ENCODE data around the gene RBBP6.

The RBBP6 gene

DNA sequence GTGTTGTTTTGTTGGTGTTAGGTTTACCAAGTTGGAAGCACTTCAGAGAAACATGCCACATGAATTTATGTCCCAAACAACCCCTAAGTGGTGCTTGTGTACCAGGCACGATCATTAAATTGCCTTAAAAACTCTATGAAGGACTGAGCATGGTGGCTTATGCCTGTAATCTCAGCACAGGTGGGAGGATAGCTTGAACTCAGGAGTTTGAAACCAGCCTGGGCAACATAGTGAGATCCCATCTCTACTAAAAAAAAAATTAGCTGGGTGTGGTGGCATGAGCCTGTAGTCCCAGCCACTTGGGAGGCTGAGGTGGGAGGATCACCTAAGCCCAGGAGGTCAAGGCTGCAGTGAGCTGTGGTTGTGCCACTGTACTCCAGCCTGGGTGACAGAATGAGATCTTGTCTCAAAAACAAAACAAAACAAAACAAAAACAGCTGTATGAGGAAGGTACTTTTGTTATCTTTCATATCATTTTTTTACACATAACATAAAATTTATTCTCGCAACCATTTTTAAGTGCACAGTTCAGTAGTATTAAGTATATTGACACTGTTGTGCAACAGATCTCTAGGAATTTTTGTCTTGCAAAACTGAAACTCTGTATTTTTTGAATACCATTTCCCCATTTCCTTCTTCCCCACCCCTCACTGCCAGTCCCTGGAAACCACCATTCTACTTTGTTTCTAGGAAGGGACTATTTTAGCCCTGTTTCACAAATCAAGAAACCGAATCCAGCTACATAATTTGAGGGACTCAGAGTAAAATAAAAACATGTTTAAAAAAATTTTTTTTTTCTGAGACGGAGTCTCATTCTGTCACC is 14.3 kb upstream of the RBBP6 start:
- DNase-seq, result no peak

- DNase-seq, result no peak
Observed at GRCh38 chr16:24525970-24526559, 13.3 kb upstream of the RBBP6 start.

DNA sequence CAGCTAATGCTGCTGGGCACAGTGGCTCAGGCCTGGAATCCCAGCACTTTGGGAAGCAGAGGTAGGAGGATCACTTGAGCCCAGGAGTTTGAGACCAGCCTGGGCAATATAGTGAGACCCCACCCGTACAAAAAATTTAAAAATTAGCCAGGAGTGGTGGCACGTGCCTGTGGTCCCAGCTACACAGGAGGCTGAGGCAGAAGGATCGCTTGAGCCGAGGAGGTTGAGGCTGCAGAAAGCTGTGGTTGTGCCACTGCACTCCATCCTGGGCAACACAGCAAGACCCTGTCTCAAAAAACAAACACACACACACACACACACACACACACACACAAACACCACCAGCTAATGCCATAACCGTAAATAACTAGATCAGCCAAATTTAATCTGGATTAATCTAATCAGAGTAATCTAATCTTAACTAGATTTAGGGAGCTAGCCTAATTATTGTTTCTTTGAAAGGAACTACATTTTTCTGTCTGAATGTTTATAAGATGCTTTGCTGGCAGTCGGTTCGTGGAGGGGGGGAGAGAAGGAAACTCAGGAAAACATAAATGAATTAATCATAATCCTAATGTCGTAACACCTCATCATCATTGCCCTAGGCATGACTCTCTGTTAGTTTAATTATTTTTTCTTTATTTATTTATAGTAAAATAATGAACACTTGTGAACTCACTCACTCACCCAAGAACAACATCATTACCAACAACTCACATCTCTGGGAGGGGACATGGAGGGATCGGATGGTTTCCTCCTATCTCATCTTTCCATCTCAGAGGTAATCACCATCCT is 12.5 kb upstream of the RBBP6 start:
- DNase-seq, result no peak

GRCh38 chr16:24531166-24531565 is 8.2 kb upstream of the RBBP6 start:
- DNase-seq, result no peak

DNA sequence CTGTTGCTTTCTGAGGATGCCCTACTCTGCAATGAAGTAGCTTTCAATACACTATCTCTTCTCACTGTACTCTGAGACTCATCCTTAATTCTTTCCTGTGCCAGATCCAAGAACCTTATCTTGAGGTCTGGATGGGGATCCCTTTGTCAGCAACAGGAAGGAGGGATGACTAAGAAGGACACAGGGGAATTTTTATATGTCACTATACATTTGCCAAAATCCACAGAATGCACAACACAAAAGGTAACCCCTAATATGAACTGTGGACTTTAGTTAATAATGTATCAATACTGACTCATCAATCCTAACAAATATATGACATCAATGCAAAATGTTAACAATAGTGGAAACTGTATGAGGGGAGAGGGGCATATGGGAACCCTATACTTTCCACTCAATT is 4.7 kb upstream of the RBBP6 start:
- no peak for DNase-seq

DNA sequence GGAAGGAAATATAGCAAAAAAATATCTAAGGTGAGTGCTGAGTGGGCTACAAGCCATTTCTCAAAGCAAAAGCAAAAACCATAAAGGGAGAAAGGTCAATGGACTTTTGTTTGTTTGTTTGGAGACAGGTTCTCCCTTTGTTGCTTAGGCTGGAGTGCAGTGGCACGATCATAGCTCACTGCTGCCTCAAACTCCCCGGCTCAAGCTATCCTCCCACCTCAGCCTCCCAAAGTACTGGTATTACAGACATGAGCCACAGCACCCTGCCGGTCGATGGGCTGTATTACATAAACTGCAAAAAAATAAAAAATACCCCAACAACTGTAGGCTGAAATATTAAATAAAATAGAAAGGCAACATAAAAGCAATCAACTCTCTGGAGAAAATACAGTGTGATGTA is 3.5 kb upstream of the RBBP6 start:
- DNase-seq, result no peak

GRCh38 chr16:24536671-24537070 is 2.7 kb upstream of the RBBP6 start:
- DNase-seq, result no peak

GRCh38 chr16:24537474-24538337 is 1.7 kb upstream of the RBBP6 start:
- DNase-seq, result no peak

GRCh38 chr16:24538756-24539294 is 541 bp upstream of the RBBP6 start:
- no peak for DNase-seq

DNA sequence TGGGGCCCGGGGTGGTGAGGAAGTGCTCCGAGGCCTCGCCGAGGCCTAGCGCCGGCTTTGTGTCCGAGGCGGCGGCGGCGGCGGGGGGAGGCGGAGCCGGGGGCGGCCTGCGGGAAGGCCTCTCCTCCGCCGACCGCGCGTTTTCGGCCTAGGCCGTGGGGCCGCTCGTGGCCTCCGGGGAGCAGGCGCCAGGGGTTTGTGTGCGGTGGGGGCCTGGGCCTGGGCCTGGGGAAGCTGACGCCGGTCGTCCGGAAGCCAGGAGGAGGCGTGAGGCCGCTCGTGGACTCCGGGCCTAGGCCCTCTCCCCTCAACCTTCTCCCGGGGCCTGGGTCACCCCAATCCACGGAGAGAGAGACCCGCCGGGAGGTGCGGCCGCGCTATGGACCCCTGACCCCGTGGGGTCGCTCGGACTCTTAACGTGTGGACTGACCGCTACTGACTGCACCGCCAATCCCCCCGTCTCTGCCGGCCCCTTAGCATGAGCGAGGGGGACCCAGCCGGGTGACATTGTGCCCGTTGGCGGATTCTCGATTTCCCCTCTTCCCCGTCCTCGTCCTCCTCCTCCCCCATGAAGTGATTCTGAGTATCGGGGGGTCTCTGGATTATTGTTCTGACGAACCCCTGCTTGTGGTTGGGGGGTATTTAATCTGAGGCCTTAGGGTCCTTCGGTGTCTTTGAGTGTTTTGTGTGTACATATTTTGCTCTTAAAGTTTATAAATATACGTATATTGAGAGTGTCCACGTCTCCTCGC is 660 bp downstream of the RBBP6 start:
- DNase-seq, result peak; percentile 27

GRCh38 chr16:24540602-24541210 is 1.3 kb downstream of the RBBP6 start:
- no peak for DNase-seq

- no peak for DNase-seq
Observed at GRCh38 chr16:24541233-24541933, 2.0 kb downstream of the RBBP6 start.

DNA sequence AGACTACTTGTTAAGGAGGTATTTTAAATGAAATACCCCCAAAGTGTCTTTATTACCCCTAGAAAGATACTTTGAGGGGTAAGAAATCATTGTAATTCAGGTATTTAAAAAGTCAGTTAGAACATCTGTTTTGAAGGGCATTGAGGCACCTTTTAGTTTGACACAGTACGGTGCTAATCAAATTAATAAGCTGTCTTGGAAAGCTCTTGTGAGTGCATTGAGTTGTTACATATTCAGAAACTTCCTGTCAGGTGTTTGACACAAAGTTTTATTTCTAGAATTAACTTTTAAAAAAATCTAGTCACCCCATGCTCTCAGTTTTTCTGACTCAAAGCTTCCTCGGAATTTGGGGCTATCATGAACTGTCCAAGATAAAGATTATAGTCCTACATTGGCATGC is 4.6 kb downstream of the RBBP6 start:
- no peak for DNase-seq

DNA sequence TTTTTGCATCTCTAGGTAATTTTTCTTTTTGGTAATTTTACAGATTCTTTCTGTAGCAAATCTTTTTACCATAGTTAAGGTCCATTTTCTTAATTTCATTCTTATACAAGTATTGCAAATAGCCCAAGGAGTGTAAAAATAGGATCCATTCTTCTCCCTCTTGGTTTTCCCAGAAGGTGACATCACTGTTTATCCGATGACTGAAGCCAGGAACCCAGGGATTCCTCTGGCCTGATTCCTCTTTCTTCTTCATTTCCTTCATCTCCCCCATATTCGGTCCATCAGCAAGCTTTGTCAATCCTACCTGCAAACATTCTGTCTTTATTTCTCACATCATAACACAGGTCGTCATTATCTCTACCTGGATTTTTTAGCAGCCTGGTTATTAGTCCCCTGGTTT is 5.3 kb downstream of the RBBP6 start:
- no peak for DNase-seq

DNA sequence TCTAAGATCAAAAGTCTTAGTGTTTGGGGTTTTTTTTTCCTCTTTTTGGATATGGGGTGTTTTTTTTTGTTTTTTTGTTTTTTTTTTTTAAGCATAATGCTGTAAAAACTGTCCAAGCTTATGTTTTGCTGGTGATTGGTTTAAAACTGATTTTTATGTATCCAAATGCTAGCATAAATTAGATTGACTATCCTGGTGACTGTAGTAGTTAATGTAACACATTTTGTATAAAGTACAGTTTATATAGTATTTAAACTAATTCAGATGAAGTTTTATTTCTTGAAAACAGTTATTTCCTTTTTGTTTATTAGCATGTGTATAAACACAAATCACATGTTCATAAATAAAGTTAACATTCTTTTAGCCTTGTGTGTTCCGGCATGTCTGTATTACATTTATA is 10.9 kb downstream of the RBBP6 start:
- DNase-seq, result no peak

- no peak for DNase-seq
Observed at GRCh38 chr16:24552705-24553246, 13.4 kb downstream of the RBBP6 start.

- no peak for DNase-seq
Observed at GRCh38 chr16:24553983-24554382, 14.6 kb downstream of the RBBP6 start.

- no peak for DNase-seq
Observed at GRCh38 chr16:24555346-24555872, 16.0 kb downstream of the RBBP6 start.

GRCh38 chr16:24562811-24563210 is 23.4 kb downstream of the RBBP6 start:
- DNase-seq, result no peak

DNA sequence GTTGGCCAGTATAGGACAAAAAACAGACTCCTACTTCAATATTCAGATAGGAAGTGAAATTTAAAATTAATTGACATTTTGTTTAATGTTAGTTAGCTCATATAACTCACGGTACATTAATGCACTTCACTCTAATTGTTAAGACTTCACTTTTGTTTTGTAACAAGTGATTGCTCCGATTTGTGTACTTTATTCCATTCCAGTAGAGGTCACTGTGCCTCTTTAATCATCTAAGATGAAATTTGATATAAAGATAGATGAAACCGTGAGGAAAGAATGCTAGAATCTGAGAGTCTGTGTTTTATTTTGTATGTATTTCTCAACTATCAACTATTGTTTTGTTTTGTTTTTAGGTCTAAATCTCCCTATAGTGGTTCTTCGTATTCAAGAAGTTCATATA is 29.0 kb downstream of the RBBP6 start:
- no peak for DNase-seq

Data from GDM1 (cell line).